HG03196 (cell line): Measurements from ENCODE around the gene CTCF.

Source experiments
- ATAC-seq: cut with Tn5 transposase; IDR thresholded peaks from one replicate; pipeline ENCODE4 v1.9.1; 2021; ENCODE audit not compliant: unreplicated experiment

CTCF gene

DNA sequence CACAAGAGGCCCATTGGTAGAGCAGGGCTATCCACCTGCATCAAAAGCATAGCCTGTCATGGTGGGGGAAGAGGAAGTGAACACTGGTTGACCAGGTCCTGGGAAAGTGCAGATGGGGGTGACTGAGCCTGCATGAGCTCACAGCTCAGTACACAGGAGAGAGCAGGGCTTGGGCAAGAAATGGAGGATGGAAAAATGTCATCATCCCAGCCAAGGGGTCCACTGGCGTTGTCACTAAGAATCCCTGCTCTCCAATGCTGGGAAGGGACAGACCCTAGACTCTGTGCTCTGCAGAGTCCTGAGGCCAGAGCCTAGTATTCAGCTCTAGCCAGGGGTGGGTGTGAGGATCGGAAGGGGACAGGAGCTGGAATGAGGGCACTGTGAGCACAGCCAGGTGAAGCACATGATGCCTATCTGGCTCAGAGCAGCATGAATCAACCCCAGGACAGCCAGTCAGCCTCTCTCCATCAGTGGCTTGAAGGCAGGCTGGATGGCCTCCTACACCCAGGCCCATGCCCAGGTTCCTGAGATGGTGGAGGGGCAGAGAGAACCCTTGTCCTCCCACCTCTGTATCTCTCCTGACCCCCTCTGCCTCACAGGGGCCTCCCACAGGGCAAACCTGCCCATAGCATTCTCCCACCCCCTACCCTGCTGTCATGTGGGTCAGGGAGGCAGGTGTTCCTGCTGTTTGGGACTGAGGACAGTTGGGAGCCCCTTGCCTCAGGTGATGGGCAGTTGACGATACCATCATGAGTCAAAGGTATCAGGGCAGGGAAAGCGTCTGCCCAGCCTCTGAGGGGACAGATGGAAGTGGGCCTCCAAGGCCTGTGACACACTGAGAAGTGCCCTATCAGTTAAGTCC lies 13.8 kb upstream of the CTCF start:
- ATAC-seq, result no peak

DNA sequence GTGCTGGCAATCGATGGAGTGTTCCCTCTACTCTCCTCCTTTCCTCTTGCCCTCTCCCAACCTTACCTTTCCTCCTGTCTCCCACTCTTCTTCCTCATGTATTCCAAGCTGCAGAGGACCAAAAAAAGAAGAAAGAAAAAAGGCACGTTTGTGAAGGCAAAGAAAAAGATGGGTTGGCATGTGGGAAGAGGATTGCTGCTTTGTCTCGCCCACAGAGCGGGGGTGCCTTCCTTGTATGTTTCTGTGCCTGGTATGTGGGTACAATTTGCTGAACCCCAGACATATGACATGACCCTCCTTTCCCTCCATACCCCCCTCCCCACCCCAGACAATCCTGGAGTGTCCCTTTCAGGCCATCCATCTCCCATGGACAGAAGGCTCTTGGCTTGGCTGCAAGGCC lies 13.1 kb upstream of the CTCF start:
- no peak for ATAC-seq

DNA sequence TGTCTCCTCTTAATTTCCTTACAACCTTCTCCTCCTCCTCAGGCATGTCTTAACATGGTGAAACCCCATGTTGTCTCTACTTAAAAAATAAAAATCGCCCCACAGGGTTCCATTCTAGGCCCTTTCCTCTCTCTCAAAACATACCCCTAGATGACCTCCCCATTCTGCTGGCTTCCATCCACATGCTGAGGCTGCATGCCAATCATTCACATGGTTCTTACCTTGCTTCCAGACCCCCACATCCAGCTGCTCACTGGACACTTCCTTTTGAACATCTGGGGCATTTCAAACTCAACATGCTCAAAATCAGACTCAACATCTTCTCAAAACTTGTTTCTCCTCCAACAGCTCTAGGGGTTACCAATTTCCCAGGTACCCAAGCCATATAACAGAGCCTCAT lies 12.4 kb upstream of the CTCF start:
- ATAC-seq, result no peak

DNA sequence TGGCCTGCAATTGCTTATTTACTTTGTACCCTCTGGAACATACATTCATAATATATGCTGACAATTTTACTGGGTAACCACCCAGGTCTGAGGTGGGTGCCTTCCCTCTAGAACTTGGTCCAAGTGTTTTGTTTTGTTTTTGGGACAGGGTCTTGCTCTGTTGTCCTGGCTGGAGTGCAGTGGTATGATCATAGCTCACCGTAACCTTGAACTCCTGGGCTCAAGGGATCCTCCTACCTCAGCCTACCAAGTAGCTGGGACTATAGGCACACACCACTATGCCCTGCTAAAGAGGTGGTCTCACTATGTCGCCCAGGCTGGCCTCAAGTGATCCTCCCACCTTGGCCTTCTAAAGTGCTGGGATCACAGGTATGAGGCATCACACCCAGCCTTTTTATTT lies 11.2 kb upstream of the CTCF start:
- no peak for ATAC-seq

DNA sequence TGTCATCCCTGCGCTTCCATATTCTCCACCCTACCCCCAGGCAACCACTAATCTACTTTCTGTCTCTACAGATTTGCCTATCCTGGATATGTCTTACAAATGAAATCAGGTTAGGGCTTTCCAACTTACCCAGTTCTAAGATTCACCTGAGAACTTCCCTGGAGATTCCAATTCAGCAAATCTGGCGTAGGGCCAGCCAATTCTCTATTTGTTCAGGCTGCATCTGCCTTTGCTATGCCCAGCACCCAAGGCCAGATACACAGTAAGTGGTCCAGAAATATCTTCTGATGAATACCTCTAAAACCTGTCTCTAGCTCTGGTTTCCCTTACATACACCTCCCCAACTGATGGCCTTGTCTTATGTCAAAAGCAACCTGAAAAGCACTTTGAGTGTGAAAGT lies 10.4 kb upstream of the CTCF start:
- ATAC-seq, result no peak

DNA sequence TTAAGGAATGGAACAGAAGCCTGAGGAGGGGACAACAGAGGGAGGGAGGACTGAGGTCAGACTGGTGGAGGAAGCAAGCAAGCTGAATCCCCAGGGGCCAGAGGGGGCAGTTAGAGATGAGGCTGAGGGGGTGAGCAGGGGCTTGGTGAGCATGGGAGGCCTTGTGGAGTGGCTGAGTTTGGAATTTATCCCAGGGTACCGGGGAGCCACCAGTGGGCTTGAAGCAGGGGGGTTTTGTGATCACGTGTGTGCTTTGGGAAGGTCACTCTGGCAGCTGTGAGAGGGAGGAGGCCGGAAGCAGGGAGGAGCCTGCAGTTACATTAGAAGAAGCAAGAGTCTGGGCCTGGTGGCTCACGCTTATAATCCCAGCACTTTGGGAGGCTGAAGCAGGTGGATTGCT lies 9.8 kb upstream of the CTCF start:
- ATAC-seq, result no peak

DNA sequence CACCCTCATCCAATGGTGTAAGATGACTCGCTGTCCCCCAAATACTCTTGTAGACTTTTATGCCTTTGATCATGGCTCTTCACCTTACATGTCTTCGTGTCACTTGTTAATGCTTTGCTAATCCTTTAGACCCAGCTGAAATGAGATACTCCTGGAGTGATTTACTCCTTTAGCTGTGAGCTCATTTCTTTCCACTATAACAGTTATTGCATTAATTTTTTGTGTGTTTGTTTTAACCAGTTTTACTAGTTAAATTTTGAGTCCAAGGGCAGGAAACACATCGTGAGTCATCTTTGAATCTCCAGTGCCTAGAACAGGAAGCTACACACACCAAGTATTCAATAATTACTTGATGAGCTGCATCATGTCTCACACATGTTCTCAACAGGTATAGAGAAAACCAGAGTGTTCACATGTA lies 6.5 kb upstream of the CTCF start:
- peak; percentile 39 for ATAC-seq

DNA sequence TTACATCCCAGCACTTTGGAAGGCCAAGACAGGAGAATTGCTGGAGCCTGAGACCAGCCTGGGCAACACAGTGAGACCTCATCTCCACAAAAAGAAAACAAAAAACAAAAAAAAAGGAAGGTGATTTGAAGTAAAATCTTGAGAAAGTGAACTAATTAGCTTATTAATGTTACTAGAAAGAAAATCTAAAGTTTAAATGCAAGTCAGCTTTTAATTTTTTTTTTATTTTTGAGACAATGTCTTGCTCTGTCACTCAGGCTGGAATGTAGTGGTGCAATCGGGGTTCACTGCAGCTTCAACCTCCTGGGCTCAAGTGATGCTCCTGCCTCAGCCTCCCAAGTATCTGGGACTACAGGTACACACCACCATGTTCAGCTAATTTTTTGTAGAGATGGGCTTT lies 3.5 kb upstream of the CTCF start:
- ATAC-seq, result no peak

DNA sequence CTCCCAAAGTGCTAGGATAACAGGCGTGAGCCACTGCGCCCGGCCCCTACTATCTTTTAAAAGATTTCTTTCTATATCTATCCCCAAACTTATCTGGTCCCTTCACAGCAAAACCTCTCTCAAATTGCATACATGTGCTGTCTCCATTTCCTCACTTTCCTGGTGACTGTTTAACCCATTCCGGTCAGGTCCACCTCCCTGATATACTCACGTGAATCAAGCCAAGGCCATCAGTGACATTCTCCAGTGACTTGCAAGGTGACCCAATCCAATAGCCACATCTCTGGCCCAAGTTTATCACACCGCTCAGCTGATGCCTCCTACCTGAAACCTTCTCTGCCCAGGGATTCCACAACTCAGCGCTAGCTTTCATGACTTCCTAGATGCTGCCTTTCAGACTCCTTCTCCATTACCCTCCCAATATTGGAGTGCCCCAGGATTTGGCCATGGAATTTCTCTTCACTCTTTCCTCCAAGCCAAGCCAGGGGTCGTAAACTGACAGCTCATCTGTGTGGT lies 1.4 kb upstream of the CTCF start:
- no peak for ATAC-seq

DNA sequence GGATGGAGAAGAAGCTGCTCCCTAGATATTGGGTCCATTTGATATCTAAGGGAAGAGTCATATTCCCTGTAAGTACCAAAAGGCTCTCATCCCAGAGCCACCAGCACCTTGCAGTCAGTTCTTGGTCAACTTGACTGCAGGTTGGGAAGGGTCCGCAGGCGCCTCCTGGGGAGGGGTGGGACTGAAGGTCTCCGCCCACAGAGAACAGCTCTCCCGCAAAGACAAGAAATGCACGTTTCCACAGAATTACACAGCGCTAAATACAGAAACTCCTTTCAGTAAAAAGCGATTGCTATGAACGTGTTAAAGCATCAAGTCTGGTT lies 864 bp upstream of the CTCF start:
- ATAC-seq, result no peak

DNA sequence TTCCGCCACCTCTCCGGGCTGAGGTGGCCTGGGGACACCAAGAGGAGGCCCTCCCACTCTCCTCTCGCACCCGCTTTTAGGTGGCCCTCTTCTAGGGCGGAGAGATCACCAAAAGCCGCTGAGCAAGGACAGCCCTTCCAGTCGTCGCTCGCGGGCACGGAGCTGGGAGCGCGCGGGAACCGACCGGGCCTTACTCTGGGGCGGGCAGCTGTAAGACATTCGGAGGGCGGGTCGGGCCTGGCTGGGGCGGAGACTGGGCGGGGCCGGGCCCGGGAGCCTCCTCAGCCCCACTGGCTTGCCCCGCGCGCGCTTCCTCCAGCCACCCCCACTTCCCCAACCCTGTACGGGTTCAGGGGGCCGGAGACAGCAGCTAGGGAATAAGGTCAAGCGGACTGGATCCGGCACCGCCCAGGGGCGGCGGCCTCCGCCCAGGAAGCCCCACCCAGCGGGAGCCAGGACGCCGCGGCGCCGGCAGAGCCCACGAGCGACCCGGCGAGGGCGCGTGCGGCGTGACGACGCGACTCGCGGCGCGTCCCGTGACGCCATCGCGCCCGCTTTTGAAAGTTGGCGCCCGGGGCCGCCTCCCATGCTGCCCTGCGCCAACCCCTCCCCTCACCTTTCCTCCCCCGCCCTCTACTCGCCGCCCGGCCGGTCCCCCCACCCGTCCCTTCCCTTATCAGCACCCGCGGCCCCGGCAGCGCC lies 351 bp upstream of the CTCF start:
- peak; percentile 74 for ATAC-seq

DNA sequence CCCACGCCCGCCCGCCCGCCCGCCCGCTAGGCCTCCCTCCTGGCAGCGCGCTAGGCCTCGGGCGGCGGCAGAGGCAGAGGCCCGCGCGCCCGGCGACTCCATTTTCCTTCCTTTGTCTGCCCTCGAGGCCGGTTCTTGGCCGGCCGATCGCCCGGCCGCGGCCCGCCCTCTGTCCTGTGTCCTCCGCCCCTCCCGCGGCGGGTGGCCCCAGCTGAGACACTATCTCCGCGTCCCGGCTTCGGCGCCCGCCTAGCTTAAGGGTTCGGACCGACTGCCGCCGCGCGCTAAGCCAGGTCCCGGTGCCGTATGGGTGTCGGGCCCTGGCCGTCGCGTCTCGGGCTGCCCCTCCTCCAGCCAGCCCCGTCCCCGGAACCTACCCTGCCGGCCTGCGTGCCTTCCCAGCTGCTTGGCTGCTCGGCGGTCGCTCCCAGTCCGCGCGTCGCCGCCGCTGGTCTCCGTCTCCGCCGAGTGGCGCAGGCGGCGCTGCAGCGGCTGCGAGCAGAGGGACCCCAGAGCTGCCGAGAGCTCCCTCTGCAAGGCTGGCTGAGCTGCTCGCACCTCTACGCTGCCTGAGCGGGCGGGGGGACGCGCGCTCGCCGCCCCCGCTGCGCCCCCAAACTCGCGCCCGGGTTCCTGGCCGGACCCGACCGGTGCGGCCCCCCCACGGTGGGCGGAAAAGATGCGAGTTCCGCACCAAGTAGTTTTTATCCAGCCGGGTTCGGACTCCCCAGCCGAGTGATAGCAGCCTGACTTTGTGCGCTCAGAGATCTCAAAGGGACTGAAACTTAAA lies 787 bp downstream of the CTCF start:
- ATAC-seq, result peak; percentile 19

DNA sequence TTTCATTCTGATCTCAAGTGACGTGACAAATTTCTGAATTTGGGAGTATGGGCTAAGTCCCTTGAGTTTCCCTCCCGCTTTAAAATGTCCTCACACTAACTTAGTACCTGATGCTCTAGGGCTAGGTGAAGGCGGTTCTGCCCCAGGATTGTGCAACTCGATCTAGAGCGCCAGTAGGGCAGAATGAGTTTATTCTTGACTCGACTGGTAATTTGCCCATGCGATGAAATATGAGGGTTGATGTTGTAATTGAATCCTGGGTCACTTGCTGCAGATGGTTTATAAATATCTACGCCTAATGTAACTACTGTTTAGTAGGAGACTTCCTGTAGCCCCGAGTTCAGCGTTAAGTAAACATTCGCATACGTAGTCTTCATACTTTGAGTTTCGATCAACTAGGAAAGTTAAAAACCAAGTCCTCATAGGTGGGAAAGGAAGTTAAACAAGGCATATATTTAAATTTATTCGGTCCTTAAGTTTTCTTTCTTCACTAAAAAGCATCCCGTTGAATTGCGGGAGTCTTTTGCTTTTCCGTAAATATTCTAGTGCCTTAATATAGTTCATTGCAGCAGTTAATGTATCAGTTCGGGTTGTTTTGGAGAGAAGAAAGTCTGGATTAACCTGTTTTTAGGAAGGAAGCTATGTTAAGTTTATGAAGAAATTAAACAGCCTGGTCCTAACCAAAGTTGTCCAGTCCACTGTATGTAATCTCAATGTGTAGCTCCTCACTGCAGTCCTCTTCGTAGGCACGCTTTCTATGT lies 1.6 kb downstream of the CTCF start:
- no peak for ATAC-seq

DNA sequence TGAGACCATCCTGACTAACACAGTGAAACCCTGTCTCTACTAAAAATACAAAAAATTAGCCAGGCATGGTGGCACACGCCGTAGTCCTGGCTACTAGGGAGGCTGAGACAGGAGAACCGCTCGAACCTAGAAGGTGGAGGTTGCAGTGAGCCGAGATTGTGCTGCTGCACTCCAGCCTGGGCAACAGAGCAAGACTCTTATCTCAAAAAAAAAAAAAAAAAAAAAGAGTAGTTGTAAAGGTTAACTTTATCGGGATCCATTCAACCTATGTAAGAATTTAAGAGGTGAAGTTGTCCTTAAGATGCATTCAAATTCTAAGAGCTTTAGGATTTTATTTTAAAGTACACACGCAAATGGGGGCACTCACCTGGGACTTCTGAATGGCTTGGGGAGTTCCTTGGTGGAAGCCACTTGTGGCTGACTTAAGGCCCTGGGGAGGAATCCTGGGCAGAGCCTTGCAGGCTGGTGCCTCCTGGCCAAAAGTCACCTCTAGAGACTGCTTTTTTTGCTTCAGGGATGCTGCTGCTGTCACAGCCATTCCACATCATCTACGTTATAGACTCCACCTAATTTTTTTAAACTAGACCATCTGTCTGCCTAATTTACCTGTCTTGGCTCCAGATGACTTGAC lies 3.3 kb downstream of the CTCF start:
- ATAC-seq, result no peak

DNA sequence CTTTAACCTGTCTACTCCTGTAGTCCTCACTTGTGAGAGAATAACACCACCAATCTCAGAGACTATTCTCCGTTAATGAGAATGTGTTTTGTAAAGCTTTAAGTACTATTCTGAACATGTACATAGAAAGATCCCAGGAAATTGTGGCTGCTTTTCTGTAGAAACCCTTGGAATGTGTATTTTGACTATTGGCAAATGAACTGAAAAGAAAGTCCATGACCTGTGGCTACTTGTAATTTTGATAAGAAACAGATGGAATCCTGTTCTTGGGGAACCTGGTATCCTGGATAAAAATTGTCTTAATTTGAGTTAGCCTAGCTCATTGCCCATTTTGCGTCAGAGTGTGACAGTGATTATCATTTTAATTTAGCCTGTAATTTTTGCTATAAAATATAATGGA lies 9.1 kb downstream of the CTCF start:
- no peak for ATAC-seq

DNA sequence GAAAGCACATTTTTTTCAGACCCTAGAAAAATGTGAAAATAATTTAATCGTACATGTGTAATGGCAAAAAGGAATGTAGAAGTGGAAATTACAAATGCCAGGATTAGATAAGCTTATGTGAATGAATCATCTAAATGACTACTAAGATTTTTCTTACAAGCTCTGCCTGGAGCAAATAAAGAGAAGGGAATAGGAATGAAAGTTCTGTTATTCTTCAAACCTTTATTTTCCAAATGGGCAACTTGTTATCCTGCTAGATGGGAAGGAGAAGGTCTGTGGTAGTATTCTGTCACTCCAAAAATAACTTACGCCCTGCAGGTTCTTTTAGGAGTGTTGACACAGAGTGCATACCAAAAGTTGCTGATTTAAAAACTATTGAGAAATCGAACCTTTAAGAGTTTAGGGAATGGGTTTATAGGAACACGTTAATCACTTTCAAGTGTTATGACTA lies 9.7 kb downstream of the CTCF start:
- no peak for ATAC-seq

DNA sequence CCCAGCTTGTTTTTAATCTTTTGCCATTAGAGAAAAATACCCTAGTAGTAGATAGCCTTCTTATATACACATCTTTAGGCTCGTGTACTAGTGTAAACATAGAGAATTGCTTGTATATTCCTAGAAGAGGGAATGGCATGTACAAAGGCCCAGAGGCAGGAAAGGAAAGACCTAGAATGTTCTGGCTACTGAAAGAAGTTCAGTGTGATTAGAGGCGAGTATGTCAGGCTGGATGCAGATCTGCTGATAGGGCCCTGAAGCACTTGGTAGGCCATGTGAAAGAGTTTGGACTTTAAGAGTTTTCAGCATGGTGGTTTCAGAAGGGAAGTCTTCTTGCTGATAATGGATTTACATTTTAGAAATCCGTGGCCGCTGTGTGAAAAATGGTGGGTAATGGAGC lies 17.4 kb downstream of the CTCF start:
- ATAC-seq, result no peak

DNA sequence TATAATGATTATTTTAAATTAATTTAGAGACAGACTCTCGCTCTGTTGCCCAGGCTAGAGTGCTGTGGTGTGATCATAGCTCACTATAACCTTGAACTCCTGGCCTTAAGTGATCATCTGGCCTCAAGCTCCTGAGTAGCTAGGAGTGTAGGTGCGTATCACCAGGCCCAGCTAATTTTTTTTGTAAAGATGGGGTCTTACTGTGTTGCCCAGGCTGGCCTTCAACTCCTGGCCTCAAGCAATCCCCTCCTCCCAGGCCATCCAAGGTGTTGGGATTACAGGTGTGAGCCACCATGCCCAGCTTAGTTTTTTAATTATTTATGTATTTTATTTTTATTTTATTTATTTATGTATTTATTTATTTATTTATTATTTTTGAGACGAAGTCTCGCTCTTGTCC lies 17.9 kb downstream of the CTCF start:
- ATAC-seq, result no peak

DNA sequence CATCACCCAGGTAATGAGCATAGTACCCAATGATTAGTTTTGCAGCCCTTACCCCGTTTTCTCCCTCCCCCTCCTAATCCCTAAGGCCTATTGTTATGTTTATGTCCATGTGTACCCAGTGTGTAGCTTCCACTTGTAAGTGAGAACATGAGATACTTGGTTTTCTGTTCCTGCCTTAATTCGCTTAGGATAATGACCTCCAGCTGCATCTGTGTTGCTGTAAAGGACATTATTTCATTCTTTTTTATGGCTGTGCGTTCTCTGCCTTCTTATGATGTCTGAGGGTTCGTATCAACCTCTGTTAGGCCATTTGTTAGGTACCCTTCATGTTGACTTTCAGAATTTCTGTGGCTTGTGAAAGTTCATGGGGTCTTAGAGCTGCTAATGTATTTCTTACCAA lies 31.0 kb downstream of the CTCF start:
- ATAC-seq, result no peak

DNA sequence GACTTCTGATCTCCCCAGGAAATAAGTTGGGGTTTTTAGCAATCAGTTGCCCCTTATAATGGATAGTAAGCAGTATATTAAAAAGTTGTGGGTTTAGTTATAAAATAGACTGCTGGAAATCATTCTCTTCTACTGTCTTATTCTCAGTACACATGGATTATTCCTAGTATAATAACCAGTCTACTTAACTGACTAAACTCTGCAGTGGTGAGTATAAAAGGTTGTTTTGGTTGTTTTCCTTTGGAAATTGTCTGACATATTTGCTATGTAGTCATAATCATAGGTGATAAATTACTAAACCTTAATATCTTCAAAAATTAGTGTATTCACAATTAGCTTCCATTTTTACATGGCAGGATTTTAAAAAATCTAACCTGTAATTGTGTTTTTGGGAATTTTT lies 31.4 kb downstream of the CTCF start:
- ATAC-seq, result no peak
